SK-N-MC (cell line): ENCODE measurements around the gene RBL1.

Experiments
- EZH2 ChIP-seq: fragments of 200-600 bp; sonication (generic); IDR thresholded peaks from one replicate; pipeline ENCODE4 v1.6.1; 2017; ENCODE audit warnings: antibody characterized with exemption
- POLR2AphosphoS5 ChIP-seq: IDR thresholded peaks from 2 replicates; pipeline ENCODE4 v1.6.1; 2012; ENCODE audit warnings: mild to moderate bottlenecking, low read depth, low read length, borderline replicate concordance

DNA sequence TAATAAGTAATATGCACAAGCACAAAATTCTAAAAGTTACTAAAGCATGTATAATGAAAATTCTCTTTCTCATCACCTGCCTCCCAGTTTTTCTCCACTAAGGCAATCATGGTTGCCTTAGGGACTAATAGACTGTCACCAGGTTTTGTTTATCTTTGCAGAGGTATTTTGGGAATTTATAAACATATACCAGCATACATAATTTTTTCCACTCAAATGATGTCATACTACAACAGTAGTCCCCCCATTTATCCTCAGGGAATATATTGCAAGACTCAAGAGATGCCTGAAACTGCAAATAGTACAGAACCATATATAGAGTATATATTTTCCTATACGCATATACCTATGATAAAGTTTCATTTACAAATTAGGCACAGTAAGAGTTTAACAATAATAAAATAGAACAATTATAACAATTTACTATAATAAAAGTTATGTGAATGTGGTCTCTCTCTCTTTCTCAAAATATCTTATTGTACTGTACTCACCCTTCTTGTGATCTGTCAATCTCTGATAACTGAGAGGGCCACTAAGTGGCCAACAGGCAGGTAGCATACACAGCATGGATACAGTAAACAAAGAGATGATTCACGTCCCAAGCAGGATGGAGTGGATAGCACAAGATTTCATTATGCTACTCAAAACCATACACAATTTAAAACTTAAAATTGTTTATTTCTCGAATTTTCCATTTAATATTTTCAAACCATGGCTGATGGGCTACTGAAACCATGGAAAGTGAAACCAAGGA lies 19.7 kb downstream of the RBL1 start:
- TF ChIP-seq POLR2AphosphoS5 (no peak), EZH2 (no peak)
